HG02938 (cell line): ENCODE measurements around the gene MAP4.
"Not testable (repeated sequence)": the region's sequence is repeated elsewhere in the genome, so short reads cannot be mapped to it uniquely, and the experiment has no call there.

Source experiments
- ATAC-seq: cut with Tn5 transposase; IDR thresholded peaks from one replicate; pipeline ENCODE4 v1.9.1; 2021; ENCODE audit warnings: mild to moderate bottlenecking, moderate library complexity; ENCODE audit not compliant: unreplicated experiment

MAP4 gene

DNA sequence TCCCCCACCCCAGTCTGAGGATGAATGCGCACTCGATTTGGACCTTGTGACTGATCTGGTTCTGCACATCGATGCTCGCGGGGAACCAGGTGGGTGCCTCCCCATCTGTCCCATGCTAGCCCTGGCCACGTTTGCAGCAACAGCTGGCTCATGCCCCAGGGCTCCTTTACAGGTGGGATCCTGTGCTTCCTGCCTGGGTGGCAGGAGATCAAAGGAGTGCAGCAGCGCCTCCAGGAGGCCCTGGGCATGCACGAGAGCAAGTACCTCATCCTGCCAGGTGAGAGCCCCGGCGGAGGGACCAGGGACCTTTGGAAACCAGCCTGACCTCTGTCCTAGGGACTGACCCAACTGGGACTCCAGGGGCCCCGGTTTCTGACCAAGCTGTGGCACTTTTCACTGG, 169.0 kb downstream of the MAP4 start:
- no peak for ATAC-seq

DNA sequence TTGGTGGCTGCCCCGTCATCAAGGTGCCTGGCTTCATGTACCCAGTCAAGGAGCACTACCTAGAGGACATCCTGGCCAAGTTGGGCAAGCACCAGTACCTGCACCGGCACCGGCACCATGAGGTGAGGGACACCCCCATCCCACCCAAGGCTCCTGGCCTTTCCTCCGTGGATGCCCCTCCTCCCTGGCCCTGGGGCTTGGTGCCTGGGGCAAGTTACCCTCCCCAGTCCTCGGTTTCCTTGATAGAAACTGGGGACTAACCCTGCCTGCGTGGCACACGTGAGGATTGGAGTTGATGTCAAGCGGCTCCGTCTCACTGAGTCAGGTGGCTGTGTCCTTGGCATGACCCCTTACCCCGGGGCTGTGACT, 169.4 kb downstream of the MAP4 start:
- ATAC-seq, result no peak

DNA sequence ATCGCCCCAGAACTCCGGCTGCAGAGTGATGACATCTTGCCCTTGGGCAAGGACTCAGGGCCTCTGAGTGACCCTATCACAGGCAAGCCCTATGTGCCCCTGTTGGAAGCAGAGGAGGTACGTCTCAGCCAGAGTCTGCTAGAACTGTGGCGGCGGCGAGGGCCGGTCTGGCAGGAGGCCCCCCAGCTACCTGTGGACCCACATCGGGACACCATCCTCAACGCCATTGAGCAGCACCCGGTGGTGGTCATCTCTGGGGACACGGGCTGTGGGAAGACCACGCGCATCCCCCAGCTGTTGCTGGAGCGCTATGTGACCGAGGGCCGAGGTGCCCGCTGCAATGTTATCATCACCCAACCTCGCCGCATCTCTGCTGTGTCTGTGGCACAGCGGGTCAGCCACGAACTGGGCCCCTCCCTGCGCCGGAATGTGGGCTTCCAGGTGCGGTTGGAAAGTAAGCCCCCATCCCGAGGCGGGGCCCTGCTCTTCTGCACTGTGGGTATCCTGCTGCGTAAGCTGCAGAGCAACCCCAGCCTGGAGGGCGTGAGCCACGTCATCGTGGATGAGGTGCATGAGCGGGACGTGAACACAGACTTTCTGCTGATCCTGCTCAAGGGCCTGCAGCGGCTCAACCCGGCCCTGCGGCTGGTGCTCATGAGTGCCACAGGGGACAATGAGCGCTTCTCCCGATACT, 169.9 kb downstream of the MAP4 start:
- no peak for ATAC-seq

DNA sequence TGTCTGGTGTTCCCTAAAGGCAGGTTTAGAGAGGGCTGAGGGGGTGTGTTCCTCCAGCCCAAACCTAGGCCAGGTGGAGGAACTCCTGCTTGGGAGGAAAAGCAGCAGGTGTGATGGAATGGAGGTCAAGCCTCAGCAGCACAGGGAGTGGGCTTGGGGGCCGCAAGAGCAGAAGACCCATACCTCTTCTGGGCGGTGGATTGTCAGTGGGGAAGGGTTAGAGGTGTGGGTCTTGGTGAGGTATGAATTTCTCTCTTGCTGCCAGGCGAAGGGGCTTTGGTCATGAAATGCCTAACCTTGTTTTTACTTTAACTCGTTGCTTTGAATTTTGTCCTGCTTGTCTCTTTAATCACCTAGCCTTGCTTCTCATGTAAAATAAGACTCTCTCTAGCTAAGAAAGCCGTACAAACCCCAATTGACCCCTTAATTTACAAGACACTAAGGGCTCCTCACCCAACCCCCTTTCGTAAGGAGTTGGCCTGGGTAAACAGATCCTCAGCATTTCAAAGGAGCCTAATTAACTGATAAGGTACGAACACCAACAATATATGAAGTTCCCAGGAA, 174.3 kb downstream of the MAP4 start:
- no peak for ATAC-seq

DNA sequence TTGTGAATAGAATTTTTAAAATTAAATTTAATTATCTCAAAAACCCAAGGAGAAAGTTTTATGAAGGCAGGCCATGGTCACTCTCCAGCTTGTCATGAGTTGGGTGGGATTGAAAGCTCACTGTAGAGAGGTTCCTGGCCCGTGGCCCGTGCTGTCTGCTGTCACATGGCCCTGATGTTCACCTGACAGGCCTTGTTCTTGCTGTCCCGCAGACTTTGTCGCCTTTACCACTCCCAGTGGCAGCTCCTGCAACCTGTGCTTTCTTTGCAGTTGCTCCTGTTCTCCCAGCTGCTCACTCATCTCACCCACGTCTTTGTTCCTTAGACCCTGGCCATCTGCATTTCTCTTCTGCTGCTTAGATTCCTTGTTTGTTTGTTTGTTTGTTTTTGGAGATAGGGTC, 177.7 kb downstream of the MAP4 start:
- ATAC-seq, result no peak

DNA sequence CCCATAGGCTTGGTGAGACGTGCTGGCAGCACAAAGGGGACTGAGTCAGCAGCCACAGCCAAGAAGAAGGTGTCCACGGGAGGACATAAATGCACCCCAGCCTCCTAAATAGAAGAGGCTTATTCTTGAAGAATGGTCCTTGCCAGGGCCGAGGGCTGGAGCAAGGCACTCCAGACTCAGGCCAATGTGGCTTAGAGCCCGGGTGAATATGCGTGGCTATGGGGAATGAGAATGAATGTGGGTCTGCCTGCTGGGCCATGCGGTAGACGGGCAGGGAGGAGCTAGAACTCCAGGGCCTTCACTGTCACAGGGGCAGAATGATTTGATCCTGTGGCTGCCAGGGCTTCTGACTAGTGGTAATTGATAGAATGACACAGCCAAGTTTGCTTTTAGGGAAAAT, 179.2 kb downstream of the MAP4 start:
- no peak for ATAC-seq

DNA sequence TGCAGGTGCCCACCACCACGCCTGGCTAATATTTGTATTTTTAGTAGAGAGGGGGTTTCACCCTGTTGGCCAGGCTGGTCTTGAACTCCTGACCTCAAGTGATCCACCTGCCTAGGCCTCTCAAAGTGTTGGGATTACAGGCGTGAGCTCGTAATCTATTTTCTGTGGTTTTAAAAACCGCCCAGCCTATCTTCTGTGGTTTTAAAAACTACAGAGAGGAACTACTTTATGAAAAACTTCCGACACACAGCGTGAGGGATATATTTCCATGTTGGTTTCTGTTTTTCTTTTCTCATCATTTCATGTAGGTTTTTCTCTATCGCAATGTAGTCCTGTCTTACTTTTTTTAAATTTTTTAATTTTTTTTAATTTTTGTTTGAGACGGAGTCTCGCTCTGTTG, 186.7 kb downstream of the MAP4 start:
- ATAC-seq, result not testable (repeated sequence)

DNA sequence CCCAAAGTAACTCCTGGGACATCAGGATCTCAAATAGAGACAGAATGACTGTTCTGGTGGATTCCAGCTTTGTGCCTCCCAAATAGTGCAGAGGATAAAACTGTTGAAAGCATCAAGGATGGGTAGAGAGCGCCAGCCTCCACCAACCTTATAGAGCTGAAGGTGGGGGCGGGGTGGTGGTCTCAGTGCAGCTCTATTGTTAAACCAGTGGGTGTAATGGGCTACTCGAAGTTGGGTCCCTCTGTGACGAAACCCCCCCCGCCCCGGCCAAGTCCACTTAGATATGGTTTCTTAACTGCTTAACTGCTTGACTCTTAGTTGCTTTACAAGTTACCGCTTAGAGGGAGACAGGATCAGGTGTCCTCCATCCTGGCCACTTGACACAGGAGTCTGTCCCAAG, 190.6 kb downstream of the MAP4 start:
- no peak for ATAC-seq

DNA sequence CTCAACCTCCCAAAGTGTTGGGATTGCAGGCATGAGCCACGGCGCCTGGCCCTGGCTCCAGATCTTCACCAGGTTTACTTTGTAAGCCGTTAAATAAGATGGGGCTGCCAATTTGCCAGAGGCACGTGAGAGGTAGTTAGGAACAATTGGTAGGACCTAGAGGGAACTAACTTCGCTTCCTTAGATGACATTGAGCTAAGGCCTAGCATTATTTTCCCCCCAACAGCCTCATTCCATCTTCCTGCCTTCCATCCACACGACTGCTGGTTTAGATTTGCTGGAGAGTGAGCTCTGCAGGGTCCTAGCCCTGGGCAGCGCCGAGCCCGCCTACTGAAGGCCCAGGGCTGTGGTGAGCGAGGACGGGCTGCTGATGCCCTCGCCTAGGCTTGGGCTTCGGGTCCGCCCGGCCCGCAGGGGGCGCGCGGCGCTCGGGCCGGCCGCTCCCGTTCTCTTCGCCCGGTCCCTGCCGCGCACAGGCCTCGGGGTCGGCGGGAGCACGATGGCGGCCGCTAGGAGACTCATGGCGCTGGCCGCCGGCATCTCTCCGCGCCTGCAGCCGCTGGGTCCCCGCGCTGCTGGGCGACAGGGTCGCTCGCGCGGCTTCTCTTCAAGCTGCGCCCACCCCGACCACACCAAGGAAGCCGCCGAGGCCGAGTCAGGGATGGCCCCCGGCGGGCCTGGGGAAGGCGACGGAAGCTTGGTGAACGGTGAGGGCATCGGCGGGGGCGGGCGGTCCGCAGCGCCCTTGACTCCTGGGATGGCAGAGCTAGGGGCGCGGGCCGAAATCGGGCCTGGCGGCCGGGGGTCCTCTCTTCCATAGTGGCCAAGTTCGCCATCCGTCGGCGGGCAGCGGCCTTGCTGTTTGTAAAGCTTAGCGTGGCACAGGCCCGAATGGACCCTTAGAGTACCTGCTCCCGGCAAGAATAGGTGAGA, 191.4 kb downstream of the MAP4 start:
- ATAC-seq, result no peak

DNA sequence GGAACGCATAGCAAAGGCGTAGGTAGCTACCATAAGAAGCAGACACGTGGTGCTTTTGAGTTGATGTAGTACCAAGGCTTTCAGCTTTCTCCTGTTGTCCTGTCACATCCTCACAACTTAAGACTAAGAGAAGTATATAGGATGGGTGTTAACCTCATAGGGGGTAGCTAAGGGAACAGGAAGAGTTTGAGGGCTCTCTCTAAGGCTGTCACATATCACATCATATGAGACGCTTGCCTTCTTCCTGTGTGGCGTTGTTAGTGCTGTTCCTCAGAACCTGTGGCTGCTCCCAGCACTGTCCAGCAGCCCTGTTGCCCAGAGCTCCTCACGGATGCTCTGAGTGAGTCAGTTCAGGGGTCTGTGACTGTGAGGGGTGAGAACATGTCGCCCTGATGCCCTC, 198.6 kb downstream of the MAP4 start:
- no peak for ATAC-seq

DNA sequence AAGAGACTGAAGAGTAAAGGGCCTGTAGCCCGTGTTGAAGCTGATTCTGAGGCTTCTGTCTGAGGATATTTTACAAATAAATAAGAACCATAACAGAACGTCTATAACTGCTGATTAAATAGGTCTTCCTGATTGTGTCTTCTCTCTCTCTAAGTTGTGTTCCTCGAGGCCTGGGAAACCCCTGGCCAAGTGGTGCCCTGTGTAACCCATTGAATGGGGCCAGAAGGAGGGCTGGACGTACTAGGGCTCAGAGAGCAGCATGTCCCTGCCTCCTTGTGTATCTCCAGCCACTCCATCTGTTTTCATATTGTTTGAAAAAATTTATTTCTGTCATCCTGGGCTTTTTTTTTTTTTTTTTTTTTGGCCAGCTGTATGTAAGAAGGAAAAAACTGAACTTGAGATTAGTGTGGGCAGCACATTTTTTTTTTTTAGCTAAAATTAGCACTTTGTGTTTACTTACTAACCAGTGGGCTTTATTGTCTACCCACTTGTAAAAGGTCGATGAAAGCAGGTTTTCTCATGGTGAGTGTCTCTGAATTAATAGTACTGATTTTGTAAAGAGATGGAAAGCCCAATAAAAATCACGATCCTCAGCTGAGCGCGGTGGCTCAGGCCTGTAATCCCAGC, 202.6 kb downstream of the MAP4 start:
- ATAC-seq, result no peak

DNA sequence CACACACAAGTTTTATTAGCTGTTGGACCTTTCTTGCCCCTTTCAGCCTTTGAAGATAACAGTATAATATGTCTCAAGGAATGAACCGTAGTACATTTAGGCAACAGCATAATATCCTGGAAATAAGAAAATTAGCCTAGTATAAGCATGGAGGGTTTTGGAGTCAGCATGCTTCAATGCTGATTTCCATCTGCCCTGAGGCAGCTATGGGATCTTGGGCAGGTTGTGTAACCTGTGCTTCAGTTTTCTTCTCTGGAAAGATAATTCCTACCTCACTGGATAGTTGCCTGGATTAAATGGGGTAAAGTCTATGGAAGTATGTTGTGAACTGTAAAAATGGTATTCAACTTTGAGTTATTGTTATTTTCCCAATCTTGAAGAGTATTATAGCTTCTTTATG, 211.6 kb downstream of the MAP4 start:
- no peak for ATAC-seq

DNA sequence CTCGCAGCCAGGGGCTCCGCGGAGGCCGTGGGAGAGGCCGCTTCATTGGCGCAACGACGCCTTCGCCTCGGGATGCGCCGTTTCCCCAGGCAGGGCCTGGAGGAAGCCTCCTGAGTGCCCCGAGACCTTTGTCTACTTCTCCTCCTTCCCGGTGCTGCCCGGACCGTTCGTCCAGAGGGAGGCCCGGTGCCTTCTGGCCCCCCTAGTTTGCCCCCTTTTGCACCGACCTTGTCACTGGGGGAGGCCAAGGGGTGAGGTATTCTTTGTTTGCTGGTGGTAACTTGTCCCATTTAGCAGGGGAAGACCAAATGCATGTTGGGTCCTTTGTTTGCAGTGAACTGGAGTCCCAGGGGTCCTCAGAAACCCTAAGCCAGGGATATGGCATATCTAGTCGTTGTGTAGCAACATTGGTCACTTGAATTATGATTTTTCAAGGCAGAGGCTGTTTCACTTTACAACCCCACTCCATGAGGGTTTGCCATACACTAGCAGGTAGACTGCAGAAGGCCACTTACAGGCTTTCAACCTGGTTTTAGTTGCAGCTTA, 212.7 kb downstream of the MAP4 start:
- ATAC-seq, result no peak

DNA sequence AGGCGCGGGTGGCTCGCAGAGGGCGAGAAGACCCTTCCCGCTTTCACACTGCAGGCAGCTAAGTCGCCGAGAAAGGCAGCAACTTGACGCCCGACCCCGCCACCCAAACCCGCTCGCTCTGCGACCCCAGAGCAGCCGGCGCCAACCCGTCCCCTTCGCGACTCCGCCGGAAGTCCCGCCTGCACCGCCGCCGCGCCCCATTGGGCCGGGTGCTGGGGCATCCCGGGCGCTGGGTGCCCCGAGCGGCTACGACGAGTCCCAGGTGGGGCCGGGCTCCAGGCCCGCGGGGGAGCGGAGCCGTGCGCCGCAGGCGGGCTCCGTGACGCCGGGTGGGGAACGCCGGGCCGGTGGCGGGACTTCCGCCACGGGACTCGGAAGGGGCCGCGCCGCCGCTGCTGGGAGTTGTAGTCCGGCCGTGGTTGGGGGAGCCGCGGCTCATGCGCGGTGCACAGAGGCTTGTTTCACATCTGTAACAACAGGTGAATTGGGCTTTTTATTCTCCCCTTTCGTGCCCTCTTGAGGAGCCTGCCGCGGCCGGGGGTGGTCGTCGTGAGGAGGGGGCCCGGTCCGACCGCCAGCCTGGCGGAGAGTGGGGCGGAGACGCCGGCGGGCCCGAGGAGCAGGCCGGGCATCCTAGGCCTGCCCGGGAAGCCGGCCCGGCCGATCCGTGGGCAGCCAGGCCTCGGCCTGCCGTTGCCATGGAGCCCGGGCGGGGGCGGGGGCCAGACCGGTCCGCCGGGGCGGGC, 213.3 kb downstream of the MAP4 start, which contains the start of gene DHX30:
Gene DHX30, plus strand, starts transcription at position 405 of the 746 bp plus-strand sequence. CDS start 7,546 bp downstream, outside the sequence.
- peak; percentile 81 for ATAC-seq
